OCI-LY1 (cell line): Measurements from ENCODE around the gene POC1A.

ENCODE experiments used
- EZH2 ChIP-seq: fragments of 200-600 bp; sonication (generic), shearing (Covaris generic); IDR thresholded peaks from 2 replicates; pipeline ENCODE4 v1.8.0; 2017; ENCODE audit warnings: borderline replicate concordance, mixed run types, mild to moderate bottlenecking, antibody characterized with exemption, low read length, moderate library complexity, mixed read lengths
- TF ChIP-seq, protein P1 (sequence below): fragments of 200-600 bp; sonication (generic), shearing (Covaris generic); IDR thresholded peaks from 2 replicates; pipeline ENCODE4 v1.5.1; 2017; ENCODE audit warnings: mild to moderate bottlenecking, antibody characterized with exemption, low read length, moderate library complexity, mixed read lengths

GRCh38 chr3:52047295-52047960 is 106.8 kb downstream of the POC1A start:
- TF ChIP-seq, protein P1, sequence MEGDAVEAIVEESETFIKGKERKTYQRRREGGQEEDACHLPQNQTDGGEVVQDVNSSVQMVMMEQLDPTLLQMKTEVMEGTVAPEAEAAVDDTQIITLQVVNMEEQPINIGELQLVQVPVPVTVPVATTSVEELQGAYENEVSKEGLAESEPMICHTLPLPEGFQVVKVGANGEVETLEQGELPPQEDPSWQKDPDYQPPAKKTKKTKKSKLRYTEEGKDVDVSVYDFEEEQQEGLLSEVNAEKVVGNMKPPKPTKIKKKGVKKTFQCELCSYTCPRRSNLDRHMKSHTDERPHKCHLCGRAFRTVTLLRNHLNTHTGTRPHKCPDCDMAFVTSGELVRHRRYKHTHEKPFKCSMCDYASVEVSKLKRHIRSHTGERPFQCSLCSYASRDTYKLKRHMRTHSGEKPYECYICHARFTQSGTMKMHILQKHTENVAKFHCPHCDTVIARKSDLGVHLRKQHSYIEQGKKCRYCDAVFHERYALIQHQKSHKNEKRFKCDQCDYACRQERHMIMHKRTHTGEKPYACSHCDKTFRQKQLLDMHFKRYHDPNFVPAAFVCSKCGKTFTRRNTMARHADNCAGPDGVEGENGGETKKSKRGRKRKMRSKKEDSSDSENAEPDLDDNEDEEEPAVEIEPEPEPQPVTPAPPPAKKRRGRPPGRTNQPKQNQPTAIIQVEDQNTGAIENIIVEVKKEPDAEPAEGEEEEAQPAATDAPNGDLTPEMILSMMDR: no peak
- no peak for TF ChIP-seq EZH2
